Peyer's patch (tissue), 4 donors: ENCODE measurements around the gene VIPR1.

Experiments used
- POLR2A ChIP-seq, 2 donors: fragments of 450-650 bp; IDR thresholded peaks; one replicate each; pipeline ENCODE4 v1.5.1; 2017; ENCODE audit warnings: antibody characterized with exemption in 2 of 2, mild to moderate bottlenecking in 2 of 2, moderate library complexity in 2 of 2
- TF ChIP-seq, protein P1 (sequence below), 6 experiments: fragments of 450-650 bp in 4 of 6; fragments of 200-600 bp in 2 of 6; sonication (generic) in 1 of 6; IDR thresholded peaks; one replicate each; pipeline ENCODE4 v1.5.1; 2017 to 2019; ENCODE audit warnings: antibody characterized with exemption in 6 of 6, mild to moderate bottlenecking in 3 of 6, moderate library complexity in 1 of 6

GRCh38 chr3:42499478-42499871 lies 3.0 kb upstream of the VIPR1 start:
- TF ChIP-seq POLR2A (IDR thresholded peaks at IDR 0.05): no peak
- TF ChIP-seq, protein P1, sequence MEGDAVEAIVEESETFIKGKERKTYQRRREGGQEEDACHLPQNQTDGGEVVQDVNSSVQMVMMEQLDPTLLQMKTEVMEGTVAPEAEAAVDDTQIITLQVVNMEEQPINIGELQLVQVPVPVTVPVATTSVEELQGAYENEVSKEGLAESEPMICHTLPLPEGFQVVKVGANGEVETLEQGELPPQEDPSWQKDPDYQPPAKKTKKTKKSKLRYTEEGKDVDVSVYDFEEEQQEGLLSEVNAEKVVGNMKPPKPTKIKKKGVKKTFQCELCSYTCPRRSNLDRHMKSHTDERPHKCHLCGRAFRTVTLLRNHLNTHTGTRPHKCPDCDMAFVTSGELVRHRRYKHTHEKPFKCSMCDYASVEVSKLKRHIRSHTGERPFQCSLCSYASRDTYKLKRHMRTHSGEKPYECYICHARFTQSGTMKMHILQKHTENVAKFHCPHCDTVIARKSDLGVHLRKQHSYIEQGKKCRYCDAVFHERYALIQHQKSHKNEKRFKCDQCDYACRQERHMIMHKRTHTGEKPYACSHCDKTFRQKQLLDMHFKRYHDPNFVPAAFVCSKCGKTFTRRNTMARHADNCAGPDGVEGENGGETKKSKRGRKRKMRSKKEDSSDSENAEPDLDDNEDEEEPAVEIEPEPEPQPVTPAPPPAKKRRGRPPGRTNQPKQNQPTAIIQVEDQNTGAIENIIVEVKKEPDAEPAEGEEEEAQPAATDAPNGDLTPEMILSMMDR (IDR thresholded peaks at IDR 0.05): no peak
